Activated T-cell treated with anti-CD3 and anti-CD28 coated beads, Interleukin-2, amount 50 U/mL, for 4 hours (primary cell): Measurements from ENCODE around the gene CCSER1. TPM values are rescaled to one million over a fixed set of nuclear protein-coding genes. Genes with fewer than 3 reads are reported as not detected.
"Not testable (repeated sequence)": the region's sequence is repeated elsewhere in the genome, so short reads cannot be mapped to it uniquely, and the experiment has no call there.

Source experiments
- ATAC-seq, 2 donors: fragments of 200-7000 bp; cut with Tn5 transposase; one replicate each; pipeline ENCODE4 v1.10.0; 2021
- DNase-seq: peaks from one replicate; pipeline ENCODE4 v3.0.0-alpha.2; 2020
- H3K27me3 Mint-ChIP-seq: one replicate; pipeline ENCODE4 v1.8.0; 2021; ENCODE audit warnings: low read depth, mixed read lengths
- H3K36me3 Mint-ChIP-seq: one replicate; pipeline ENCODE4 v1.8.0; 2022; ENCODE audit warnings: mixed read lengths; ENCODE audit not compliant: insufficient read depth
- H3K4me1 Mint-ChIP-seq: one replicate; pipeline ENCODE4 v1.8.0; 2021; ENCODE audit warnings: low read depth, mixed read lengths
- H3K4me3 Mint-ChIP-seq: one replicate; pipeline ENCODE4 v1.8.0; 2021; ENCODE audit warnings: mild to moderate bottlenecking, moderate library complexity, mixed read lengths
- H3K9me3 Mint-ChIP-seq: one replicate; pipeline ENCODE4 v1.8.0; 2021; ENCODE audit warnings: mixed read lengths
- total RNA-seq, 3 donors: library from RNA; stranded (reverse); gene quantifications; one replicate each; pipeline ENCODE4 v1.2.1, GENCODE V29; 2021

CCSER1 gene
- total RNA-seq, 3 donors from 2014 or later: 0.10 to 0.16 TPM; not detected in 1

DNA sequence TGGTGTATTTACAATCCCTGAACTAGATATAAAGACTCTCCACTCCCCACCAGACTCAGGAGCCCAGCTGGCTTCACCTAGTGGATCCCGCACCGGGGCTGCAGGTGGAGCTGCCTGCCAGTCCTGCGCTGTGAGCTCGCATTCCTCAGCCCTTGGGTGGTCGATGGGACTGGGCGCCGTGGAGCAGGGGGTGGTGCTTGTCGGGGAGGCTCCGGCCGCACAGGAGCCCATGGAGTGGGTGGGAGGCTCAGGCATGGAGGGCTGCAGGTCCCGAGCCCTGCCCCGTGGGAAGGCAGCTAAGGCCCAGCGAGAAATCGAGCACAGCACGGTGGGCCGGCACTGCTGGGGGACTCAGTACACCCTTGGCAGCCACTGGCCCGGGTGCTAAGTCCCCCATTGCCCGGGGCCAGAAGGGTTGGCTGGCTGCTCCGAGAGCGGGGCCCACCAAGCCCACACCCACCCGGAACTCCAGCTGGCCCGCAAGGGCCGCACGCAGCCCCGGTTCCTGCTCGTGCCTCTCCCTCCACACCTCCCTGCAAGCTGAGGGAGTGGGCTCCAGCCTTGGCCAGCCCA lies 1090.7 kb downstream of the CCSER1 start:
- not testable (repeated sequence) for H3K36me3 Mint-ChIP-seq, H3K4me3 Mint-ChIP-seq, H3K9me3 Mint-ChIP-seq, H3K4me1 Mint-ChIP-seq, DNase-seq, ATAC-seq, H3K27me3 Mint-ChIP-seq

DNA sequence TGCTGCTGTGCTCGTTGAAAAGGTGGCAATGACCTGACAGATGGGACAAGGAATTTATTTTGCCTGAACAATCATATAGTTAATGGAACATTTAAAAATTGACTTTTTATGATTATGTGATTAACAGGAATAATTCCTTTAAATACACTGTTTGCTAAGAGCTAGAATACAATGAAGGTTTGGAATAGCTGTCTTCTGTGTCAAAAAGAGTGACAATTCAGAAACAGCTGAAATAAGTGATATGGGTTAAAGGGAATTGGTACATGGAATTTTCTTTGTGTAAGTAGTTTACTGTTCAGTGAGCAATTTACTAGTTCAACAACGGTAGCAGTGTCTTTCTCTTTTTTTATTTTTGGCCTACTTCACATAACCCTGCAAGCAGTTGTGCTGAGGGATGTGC lies 1093.1 kb downstream of the CCSER1 start:
- Mint-ChIP-seq H3K9me3 (peaks cover 4% of the 10 kb centered on the region), H3K4me3 (no peak overlapping the region), H3K36me3 (no peaks in the 10 kb centered on the region), H3K27me3 (no peaks in the 10 kb centered on the region), H3K4me1 (no peaks in the 10 kb centered on the region)
- ATAC-seq (no peak), DNase-seq (no peak)

DNA sequence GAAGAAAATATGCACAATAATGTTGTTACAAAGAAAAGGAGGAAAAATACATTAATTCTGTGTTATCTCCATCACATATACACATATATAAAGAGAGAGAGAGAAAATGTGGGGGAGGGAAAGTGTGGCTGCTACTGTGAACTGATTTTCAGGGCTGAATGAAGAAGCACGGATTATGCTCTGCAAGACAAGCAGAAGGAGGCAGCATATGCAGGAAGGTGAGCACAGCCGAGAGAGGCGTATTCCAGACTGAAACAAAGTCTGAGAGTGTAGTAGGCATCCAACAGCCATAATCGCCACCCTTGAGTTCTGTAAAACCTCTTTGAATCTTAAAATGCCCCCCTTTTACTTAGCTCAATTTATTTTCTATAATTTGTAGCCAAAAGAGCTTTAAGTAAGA lies 1094.8 kb downstream of the CCSER1 start:
- no peaks in the 10 kb centered on the region for H3K9me3 Mint-ChIP-seq
- DNase-seq (no peak), ATAC-seq (no peak)
- H3K27me3 Mint-ChIP-seq: no peaks in the 10 kb centered on the region
- H3K4me3 Mint-ChIP-seq: no peak overlapping the region
- no peaks in the 10 kb centered on the region for H3K36me3 Mint-ChIP-seq
- no peaks in the 10 kb centered on the region for H3K4me1 Mint-ChIP-seq

DNA sequence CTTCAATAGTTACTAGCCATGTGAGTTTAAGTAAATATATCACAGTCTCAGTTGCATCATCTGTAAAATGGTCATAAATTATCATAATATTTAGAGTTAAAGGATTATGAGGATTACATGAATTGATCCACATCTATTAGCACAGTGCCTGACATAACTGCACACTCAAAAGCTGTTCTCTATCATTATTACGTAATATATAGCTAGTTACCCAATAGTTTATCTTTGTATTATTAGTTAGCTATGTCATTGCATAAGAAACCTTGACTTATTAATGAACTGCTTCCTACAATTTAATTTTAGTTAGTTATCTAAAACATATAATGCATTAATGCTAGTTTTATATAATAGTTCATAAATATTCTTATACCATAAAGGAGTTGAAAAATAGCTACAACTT lies 1099.7 kb downstream of the CCSER1 start:
- no peak for DNase-seq
- H3K27me3 Mint-ChIP-seq: no peaks in the 10 kb centered on the region
- no peak overlapping the region for H3K4me3 Mint-ChIP-seq
- H3K36me3 Mint-ChIP-seq: no peaks in the 10 kb centered on the region
- no peaks in the 10 kb centered on the region for H3K4me1 Mint-ChIP-seq
- no peak for ATAC-seq
- peaks cover 3% of the 10 kb centered on the region for H3K9me3 Mint-ChIP-seq

DNA sequence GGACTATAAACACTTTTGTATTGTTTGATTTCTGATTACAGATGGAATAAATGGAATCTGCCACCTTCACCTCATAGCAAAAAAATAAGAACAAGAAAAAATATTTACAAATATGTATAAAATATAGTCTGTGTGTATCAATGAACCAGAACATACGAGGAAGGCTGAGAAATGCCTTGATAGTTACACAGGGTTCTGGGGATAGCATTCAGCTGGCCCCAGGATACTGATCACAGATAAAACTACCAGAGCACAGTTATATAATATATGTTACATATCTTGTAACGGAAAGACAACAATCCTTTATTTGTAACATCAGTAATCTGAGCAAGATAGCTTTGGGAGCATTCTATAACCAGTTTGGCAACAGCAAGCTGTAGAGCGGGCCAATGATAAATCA lies 1101.5 kb downstream of the CCSER1 start:
- H3K27me3 Mint-ChIP-seq: no peaks in the 10 kb centered on the region

DNA sequence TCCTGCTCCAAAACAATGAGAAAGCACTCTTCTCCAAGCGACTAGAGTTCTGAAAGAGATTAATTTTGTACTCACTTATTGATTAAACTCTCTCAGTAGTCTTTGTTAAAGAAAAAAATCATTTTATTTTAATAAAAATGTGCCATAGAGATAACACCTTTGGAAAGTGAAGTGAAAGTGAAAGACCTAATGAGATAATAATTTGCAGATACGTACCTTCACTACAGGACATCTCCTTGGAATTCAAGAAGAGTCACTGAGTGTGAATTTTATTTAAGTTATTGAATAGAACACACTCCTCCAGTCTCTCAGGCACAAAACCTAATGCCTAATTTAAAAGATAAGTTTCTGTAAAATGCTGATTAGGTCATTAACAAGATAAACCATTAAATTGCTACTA lies 1106.0 kb downstream of the CCSER1 start:
- peaks cover 11% of the 10 kb centered on the region for H3K9me3 Mint-ChIP-seq
- no peaks in the 10 kb centered on the region for H3K27me3 Mint-ChIP-seq
- H3K36me3 Mint-ChIP-seq: no peaks in the 10 kb centered on the region

More for the DNA sequence above, 1101.5 kb downstream of the CCSER1 start:
- H3K36me3 Mint-ChIP-seq: no peaks in the 10 kb centered on the region
- DNase-seq (no peak), ATAC-seq (no peak)
- H3K9me3 Mint-ChIP-seq: peaks cover 3% of the 10 kb centered on the region
- H3K4me3 Mint-ChIP-seq: no peak overlapping the region
- H3K4me1 Mint-ChIP-seq: no peaks in the 10 kb centered on the region

DNA sequence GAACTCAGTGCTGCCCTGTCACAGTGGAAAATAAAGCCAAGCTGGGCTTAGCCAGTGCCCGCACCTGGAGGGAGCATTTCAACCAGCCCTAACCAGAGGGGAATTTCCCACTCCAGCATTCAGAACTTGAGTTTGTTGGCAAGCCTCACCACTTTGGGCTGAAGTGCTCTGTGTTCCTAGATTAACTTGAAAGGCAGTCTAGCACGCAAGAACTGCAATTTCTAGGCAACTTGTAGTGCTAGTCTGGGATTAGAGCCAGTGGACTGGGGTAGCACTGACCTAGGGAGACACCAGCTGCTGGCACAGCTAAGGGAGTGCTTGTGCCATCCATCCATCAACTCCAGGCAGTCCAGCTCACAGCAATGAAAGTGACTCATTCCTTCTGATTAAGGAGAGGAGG lies 1115.9 kb downstream of the CCSER1 start:
- no peak for DNase-seq
- H3K4me3 Mint-ChIP-seq: no peak overlapping the region
- no peak for ATAC-seq
- no peaks in the 10 kb centered on the region for H3K4me1 Mint-ChIP-seq
- peaks cover 20% of the 10 kb centered on the region for H3K9me3 Mint-ChIP-seq
- no peaks in the 10 kb centered on the region for H3K27me3 Mint-ChIP-seq
- no peaks in the 10 kb centered on the region for H3K36me3 Mint-ChIP-seq

More for the DNA sequence above, 1106.0 kb downstream of the CCSER1 start:
- H3K4me1 Mint-ChIP-seq: no peaks in the 10 kb centered on the region
- no peak overlapping the region for H3K4me3 Mint-ChIP-seq
- DNase-seq (no peak), ATAC-seq (no peak)

DNA sequence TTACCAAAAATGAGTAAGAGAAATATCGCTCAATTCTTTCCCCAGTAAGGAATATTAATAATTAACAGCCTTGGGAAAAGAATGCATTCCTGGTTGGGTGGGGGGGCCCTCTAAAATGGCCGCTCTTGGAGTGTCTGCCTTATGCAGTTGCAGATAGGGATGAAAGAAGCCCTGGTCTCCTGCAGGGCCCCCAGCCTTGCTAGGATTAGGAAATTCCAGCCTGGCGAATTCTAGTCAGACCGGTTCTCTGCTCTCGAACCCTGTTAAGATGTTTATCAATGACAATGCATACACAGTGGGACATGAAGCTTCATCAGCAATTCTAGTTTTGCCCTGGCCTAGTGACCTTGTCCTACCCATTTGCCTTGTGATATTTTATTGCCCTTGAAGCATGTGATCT lies 1128.8 kb downstream of the CCSER1 start:
- Mint-ChIP-seq H3K36me3 (no peaks in the 10 kb centered on the region), H3K4me1 (no peaks in the 10 kb centered on the region), H3K4me3 (no peak overlapping the region), H3K9me3 (peaks cover 4% of the 10 kb centered on the region), H3K27me3 (no peaks in the 10 kb centered on the region)
- ATAC-seq (no peak), DNase-seq (no peak)

DNA sequence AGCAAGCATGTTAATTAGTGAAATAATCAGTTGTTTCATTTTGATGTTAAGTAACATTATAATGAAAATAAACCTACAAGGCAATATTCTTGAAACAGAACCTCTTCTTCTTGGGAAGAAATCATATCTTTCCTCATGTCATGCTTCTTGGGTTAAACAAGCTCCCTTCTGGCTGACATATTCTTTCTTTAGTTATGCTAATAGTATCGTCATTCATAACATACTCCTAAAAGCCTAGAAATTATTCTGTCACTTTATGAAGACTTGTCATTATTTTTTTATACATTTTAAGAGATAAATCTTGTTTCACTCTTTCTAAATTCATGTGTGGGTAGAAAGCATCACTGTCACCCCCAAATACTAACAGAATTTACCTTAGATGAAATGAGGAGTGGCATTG lies 1129.6 kb downstream of the CCSER1 start:
- no peak for DNase-seq
- Mint-ChIP-seq H3K9me3 (peaks cover 4% of the 10 kb centered on the region), H3K4me1 (no peaks in the 10 kb centered on the region), H3K4me3 (no peak overlapping the region), H3K36me3 (no peaks in the 10 kb centered on the region), H3K27me3 (no peaks in the 10 kb centered on the region)
- ATAC-seq: no peak

DNA sequence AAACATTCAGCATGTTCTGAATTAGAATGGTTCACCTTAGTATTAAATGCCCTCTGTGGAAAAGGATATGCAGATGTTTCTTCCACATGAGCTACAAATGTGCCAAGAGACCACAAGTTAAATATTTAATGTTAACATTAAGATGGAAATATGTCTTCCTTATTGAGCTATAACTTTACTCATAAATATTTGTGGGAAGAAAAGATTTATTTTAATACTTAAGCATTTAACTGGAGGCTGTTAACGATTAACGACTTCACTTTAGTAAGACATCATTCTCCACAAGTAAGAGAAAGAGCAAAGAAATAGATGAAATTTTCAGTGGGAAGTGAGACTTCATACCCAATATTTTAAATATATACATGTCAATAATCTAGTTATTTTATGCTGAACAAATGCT lies 1130.5 kb downstream of the CCSER1 start:
- ATAC-seq: no peak
- Mint-ChIP-seq H3K36me3 (no peaks in the 10 kb centered on the region), H3K4me3 (no peak overlapping the region), H3K9me3 (peaks cover 4% of the 10 kb centered on the region), H3K27me3 (no peaks in the 10 kb centered on the region), H3K4me1 (no peaks in the 10 kb centered on the region)
- no peak for DNase-seq

DNA sequence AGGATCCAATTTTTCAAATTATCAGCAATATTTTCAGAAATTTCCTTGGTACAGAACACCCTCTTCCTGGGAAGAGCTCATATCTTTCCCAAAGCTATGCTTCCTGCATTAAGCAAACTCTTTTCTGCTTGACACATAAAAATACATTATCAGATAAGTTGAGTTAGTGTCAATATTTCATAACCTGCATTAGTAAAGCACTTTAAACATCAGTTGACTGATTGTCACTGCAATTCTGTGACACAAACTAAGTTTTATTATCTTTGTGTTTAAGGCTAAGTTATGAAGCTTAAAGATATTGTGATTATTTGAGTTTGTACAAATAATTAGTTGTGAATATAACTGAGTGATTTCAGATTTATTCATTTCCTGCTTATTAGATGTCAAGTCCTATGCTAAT lies 1131.1 kb downstream of the CCSER1 start:
- ATAC-seq: no peak

DNA sequence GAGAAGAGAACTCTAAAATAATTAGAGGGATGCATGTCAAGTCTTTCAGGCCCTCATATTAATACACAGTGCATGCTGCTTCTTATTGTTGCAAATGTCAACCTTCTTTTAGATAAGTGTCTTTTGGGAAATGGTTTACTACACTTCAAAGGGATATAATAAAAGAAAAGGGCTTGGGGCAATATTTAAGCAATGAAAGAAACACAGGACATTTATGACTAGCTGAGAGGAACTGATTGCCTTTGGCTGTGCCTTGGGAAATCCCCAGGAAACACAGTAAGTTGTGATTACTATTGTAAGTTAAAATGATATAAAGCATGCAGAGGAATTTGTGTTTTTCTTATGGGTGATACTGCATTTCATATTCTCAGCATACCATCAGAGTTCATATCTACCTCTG lies 1140.3 kb downstream of the CCSER1 start:
- Mint-ChIP-seq H3K4me3 (no peak overlapping the region), H3K4me1 (no peaks in the 10 kb centered on the region), H3K36me3 (no peaks in the 10 kb centered on the region), H3K27me3 (no peaks in the 10 kb centered on the region), H3K9me3 (peaks cover 11% of the 10 kb centered on the region)
- no peak for ATAC-seq
- no peak for DNase-seq

More for the DNA sequence above, 1131.1 kb downstream of the CCSER1 start:
- peaks cover 4% of the 10 kb centered on the region for H3K9me3 Mint-ChIP-seq
- no peaks in the 10 kb centered on the region for H3K4me1 Mint-ChIP-seq
- H3K4me3 Mint-ChIP-seq: no peak overlapping the region
- no peaks in the 10 kb centered on the region for H3K36me3 Mint-ChIP-seq
- no peak for DNase-seq
- H3K27me3 Mint-ChIP-seq: no peaks in the 10 kb centered on the region

DNA sequence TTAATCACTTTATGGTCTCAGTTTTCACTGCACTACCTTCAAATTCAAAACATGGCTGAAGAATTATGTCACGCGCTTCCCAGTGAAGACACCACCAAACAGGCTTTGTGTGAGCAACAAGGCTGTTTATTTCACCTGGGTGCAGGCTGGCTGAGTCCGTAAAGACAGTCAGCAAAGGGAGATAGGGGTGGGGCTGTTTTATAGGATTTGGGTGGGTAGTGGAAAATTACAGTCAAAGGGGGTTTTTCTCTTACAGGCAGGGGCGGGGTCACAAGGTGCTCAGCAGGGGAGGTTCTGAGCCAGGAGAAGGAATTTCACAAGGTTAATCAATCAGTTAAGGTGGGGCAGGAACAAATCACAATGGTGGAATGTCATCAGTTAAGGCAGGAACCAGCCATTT lies 1141.3 kb downstream of the CCSER1 start:
- not testable (repeated sequence) for H3K27me3 Mint-ChIP-seq, H3K4me3 Mint-ChIP-seq, H3K36me3 Mint-ChIP-seq, H3K4me1 Mint-ChIP-seq, DNase-seq, ATAC-seq
- H3K9me3 Mint-ChIP-seq: peaks cover 19% of the 10 kb centered on the region

DNA sequence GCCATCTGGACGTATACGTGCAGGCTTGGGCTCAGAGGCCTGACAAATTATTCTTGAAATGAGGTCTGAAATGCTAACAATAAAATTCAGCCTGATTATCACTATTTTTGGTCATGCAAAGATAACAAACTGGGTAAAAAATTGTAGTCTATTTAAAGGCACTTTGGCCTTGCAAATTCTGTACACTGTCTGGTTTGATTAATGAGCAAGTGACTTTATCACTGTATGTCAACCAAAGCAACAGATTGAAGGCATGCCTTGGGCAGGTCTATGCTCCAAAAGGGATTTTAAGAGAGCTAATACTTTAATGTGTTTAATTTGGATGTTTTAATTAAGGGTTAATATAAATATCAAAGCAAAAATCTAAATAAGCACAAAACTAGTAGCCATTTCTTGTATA lies 1141.7 kb downstream of the CCSER1 start:
- Mint-ChIP-seq H3K9me3 (peaks cover 19% of the 10 kb centered on the region), H3K4me3 (no peak overlapping the region), H3K27me3 (no peaks in the 10 kb centered on the region), H3K36me3 (no peaks in the 10 kb centered on the region), H3K4me1 (no peaks in the 10 kb centered on the region)
- ATAC-seq (no peak), DNase-seq (no peak)

DNA sequence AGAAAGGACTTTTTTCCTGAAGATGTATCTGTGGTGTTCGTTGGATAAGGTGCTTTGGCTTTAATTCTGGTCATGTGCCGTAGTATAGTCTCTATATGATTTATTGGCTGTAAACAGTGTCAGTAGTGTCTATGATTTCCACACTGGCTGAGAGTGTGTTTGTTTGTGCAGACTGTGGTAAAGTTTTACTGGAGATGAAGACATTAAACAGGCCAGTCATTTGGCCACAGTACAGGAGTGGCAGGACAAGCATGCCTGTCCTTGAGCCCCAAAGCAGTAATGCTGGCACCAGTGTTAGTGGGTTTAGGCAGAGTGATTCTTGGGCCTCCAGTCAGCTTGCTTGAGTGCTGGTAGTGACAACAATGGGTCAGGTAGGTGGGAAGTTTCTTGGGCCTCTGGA lies 1152.7 kb downstream of the CCSER1 start:
- peaks cover 17% of the 10 kb centered on the region for H3K9me3 Mint-ChIP-seq
- no peak for DNase-seq
- no peaks in the 10 kb centered on the region for H3K36me3 Mint-ChIP-seq
- no peak for ATAC-seq
- H3K27me3 Mint-ChIP-seq: no peaks in the 10 kb centered on the region
- H3K4me3 Mint-ChIP-seq: no peak overlapping the region
- no peaks in the 10 kb centered on the region for H3K4me1 Mint-ChIP-seq
